GM18520 (cell line): ENCODE data around the gene BRIP1.
"Not testable (repeated sequence)": the region's sequence is repeated elsewhere in the genome, so short reads cannot be mapped to it uniquely, and the experiment has no call there.

Experiments
- ATAC-seq: cut with Tn5 transposase; IDR thresholded peaks from one replicate; pipeline ENCODE4 v1.9.1; 2021; ENCODE audit not compliant: unreplicated experiment

BRIP1 gene

DNA sequence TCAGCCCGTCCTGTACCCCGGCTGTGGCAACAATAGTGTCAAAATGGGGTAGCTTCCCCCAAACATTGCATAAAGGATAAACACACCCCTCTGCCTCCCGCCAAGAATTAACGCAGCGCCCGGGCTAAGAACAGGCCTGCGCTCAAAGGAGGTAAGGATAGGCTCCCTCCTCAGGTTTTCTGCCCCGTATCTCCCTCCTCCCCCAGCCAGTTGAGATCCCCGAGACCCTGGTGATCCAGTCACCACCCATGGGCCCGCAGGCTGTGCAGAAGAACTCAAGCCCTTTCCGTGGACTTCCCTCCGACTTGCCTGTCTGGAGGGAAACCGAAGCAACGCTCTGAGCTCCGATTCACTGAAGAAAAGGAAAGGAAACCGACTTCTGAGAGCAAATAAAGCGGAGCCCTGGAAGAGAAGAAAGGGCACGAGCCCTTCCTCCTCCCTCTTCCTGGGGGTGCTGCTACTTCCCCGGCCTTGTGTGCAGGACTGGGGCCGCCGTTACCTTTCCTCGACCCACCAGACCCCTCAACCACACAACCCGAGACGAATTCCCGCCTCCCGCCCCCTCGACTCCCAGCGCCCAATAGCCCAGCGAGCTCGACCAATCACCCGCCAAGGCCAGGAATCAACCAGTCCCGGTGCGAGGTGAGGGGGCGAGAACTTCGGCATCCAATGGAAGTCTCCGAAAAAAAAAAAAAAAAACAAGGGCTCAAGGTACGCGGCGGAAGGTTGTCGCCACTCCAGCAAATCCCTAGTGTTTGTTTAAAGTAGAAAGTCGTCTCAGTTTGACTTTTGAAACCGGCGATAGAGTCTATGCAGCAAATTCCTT is at the start of gene BRIP1:
BRIP1 (minus strand) TSS at position 554 of the 826 bp plus-strand sequence. CDS start 1,989 bp downstream, outside the sequence.
- peak; percentile 73 for ATAC-seq

DNA sequence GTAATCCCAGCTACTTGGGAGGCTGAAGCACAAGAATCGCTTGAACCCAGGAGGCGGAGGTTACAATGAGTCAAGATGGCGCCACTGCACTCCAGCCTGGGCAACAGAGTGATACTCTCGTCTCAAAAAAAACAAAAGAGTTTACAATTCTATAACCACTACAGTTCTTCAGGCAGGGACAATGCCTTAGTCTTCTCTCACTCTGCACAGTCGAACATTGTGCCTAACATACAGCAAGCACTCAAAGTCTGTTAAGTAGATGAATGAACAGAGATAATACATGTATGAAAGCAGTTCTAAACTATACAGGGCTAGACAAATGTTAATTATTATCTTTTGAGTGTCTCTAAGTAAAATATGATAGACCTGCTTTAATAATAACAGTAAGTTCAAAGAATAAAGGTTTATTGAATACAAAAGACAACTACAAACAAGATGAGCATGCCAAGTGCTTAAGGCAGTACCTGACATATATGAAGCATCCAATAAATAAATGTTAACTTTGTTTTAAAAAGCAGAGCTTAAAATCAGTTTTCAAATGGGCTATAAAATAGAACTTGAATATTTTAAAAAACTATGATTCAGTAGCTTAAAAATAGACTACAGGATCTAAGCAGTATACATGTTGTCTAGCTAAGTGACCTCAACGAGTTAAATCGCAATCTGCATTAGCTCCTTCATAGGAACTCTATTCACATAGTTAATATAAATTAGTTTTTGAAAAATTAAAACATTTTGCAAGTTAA is 45.1 kb upstream of the BRIP1 start:
- ATAC-seq: no peak

DNA sequence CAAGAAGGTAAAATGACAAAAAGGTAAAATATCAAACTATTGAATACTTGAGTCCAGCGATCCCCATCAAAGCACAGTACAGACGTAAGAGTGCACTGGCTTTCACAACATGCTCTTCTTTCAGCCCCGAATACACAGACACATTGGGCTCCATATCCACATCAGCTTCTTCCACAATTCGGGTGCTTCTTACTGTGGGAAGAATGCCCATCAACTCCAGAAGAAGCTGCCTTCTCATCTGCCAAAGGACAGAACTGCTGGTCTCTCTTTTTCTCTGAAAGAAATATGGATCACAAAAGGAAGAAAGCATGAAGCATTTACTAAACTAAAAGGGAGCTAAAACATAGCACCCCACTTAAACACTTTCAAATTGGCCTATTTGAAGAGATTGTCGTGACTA is 44.0 kb upstream of the BRIP1 start:
- no peak for ATAC-seq

DNA sequence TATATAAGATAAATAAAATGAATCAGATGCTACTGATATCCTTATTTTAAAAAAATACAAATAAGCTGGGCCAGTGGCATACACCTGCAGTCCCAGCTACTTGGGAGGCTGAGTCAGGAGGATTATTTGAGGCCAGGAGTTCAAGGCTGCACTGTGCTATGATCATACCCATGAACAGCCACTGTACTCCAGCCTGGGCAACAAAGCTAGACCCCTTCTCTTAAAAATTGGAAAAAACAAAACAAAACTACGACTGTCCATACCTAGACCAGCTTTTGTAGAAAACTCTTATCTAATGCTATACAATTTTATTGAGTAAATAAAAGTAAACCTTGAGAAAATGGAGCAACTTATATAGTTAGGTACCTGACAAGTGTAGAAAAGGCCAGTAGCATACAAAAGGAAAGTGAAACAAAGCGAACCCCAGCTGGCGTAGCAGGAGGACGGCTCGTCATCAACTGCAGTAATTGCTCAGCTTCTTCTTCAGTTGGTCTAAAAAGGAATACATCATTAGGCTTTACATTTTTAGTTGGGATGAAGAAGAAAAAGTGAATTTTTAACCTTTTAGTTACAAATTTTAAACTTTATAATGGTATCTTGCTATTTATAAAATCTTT is 40.9 kb upstream of the BRIP1 start:
- peak; percentile 73 for ATAC-seq

DNA sequence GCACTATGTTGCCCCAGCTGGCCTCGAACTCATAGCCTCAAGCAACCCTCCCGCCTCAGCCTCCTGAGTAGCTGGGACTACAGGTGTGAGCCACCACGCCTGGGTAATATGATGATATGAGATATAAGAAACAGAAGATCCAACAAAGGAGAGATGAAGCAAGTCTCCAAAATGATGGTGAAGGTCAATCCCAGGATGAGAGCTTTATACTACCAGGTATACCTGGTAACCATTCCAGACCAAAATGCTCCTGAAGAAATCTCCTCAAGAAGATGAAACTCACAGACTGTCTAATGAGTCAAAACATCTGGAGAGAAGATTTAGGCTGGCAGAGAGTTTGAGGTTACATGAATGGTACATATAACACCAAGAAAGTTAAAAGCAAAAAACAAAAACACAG is 39.9 kb upstream of the BRIP1 start:
- no peak for ATAC-seq

DNA sequence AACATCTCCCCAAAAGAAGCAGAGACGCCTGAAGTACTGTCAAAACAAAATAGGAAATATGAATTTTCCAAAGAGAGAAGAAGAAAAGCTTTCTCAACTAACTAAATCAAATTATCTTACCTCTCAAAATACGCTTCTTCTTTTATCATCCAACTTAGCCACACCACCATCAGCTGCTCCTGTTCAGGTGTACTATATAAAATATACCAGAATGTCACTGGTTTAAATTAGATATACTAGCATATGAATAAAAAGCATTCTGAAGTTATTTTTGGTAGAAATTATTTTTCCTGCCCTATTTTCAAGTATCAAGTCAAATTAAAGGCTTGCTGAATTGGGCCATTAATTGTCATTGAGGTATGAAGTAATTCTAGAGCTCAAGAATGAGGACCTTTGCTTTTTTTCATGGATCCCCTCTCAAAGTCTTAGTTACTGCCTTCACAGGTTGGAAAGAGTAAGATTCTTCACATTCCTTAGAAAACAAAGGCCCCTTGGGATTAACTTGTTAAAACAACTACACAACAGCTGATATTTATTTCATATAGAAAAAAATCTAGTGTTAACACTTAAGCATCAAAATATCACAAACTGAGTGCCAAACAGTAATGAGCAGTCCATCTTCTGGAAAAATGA is 34.3 kb upstream of the BRIP1 start:
- no peak for ATAC-seq

DNA sequence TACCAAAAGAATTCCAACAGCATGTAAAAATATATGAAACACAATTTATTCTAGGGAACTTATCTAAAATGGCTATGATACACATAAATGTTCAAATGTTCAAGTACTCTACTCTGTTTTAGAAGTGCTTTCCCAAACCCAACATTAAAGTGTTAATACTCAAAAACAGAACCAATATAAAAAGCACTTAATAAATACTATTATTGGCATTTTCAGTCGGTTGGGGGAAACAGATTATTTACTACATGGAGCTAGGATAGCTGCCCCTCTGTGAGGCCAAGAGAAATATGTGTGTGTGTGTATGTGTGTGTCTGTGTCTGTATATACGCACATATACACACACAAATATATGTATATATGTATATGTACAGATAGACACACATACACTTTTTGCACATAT is 32.1 kb upstream of the BRIP1 start:
- ATAC-seq: no peak

DNA sequence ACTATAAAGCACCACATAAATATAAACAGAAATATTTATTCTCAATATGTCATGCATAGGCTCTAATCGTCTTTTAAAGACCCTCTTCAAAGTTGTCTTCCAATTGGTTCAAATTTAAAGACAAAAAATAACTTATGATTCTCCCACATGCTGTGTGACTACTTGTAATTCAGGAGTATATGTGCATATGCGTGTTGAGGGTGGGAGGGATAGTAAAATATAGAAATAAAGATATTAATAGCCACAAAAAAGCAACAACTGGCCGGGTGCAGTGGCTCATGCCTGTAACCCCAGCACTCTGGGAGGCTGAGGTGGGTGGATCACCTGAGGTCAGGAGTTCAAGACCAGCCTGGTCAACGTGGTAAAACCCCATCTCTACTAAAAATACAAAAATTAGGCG is 31.0 kb upstream of the BRIP1 start:
- not testable (repeated sequence) for ATAC-seq

DNA sequence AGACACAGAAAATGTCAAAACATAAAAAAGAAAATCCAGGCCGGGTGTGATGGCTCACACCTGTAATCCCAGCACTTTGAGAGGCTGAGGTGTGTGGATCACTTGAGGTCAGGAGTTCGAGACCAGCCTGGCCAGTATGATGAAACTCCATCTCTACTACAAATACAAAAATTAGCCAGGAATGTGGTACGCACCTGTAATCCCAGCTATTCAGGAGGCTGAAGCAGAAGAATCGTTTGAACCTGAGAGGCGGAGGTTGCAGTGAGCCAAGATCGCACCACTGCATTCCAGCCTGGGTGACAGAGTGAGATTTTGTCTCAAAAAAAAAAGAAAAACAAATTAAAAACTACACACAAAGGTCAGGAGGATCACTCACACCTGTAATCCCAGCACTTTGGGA is 24.4 kb upstream of the BRIP1 start:
- not testable (repeated sequence) for ATAC-seq

DNA sequence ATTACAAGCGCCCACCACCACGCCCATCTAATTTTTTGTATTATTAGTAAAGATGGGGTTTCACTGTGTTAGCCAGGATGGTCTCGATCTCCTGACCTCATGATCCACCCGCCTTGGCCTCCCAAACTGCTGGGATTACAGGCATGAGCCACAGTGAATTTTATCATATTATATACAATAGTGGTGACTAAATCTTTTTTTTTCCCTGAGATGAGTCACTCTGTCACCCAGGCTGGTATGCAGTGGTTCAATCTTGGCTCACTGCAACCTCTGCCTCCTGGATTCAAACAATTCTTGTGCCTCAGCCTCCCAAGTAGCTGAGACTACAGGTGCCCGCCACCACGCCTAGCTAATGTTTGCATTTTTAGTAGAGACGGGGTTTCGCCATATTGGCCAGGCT is 22.5 kb upstream of the BRIP1 start:
- ATAC-seq: not testable (repeated sequence)

DNA sequence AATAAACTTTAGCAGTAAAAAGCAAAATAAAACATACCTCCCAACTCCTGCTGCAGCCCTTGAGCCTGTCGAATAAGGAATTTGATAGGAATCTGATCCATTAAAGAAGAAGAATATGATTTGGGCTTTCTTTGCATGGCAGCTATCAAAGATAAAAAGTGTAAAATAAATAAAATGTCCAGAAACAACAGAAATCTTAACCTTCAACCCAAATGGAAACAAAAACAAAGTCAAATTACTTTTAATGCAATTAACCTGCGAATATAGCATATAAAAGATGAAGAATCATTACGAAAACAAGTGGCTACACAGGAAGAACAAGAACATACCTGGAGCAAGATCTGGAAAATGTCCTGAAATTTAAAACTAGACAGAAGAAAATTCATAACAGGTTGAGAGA is 21.5 kb upstream of the BRIP1 start:
- ATAC-seq: no peak

DNA sequence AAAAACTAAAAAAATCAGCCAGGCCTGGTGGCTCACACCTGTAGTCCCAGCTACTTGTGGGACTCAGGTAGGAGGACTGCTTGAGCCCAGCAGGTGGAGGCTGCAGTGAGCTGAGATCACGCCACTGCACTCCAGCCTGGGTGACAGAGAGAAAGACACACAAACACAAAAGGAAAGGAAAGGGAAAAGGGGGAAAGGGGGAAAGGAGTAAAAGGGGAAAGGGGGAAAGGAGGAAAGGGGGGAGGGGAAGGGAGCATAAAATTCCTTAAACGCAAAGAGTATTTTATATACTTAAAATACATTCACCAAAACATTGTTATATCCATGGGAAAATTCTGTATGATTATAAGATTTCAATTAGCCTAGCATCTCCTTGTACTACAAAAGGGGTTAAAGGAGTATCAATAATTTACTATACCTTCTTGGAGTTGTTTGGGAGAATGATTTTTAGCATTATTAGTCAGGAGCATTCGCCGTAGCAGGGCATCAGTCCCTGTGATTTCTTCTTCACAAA is 17.3 kb upstream of the BRIP1 start:
- ATAC-seq: no peak

DNA sequence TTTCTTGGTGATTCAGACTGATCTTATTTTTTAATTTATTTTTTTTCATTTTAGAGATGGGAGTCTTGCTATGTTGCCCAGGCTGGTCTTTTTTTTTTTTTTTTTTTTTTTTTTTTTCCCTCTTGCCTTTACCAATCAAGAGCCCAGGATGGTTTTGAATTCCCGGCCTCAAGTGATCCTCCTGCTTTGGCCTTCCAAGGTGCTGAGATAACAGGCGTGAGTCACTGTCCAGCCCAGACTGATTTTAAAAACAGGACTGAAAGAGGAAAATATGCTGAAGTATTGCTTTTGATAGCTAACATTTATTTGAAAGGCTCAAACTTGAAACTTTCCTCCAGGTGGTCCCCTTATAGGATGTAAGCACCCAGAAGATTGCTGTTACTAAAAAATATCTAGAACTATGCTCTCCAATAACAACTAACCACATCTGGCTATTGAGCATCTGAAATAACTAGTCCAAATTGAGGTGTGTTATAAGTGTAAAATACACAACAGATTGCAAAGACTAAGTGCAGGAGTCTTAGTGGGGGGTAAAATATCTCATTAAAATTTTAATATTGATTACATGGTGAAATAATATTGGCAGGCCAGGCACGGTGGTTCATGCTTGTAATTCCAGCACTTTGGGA is 15.8 kb upstream of the BRIP1 start:
- no peak for ATAC-seq

DNA sequence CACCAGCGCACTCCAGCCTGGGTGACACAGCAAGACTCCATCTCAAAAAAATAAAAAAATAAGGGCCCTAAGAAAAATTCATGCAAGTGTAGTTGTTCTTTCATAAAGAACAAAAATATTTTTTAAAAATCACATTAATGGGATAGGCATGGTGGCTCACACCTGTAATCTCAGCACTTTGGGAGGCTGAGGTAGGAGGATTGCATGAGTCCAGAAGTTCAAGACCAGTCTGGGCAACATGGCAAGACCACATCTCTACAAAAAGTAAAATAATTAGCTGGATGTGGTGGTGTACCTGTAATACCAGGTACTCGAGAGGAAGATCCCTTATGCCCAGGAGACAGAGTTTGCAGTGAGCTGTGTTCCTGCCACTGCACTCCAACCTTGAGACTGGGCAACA is 15.2 kb upstream of the BRIP1 start:
- no peak for ATAC-seq

DNA sequence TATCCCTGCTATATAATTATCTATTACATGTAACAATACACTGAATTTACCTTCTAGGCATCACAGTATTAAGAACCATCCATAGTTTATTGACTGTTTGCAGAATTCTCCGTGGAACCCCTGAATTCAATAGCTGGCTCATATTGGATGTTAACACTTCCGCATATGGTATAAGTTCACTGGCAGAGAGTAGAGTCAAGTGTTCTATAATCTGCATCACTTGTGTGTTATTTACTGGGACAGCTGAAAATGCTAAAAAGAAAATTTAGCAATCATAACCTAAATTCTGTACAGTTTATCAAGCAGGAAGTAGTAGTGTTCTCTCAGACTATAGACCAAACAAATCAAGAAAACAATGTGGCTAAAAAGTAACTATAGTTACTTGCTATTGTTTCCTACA is 14.5 kb upstream of the BRIP1 start:
- ATAC-seq: no peak

DNA sequence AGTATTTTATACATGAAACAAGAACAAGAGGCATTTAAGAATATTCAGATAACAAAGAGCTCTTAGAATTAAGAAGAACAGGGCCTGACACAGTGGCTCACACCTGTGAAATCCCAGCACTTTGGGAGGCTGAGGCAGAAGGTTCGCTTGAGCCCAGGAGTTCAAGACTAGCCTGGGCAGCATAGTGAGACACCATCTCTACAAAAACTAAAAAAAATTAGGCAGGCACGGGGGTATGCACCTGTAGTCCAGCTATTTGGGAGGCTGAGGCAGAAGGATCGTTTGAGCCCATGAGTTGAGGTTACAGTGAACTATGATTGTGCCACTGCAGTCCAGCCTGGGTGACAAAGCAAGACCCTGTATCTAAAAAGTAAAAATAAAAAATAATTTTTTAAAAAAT is 12.5 kb upstream of the BRIP1 start:
- no peak for ATAC-seq

DNA sequence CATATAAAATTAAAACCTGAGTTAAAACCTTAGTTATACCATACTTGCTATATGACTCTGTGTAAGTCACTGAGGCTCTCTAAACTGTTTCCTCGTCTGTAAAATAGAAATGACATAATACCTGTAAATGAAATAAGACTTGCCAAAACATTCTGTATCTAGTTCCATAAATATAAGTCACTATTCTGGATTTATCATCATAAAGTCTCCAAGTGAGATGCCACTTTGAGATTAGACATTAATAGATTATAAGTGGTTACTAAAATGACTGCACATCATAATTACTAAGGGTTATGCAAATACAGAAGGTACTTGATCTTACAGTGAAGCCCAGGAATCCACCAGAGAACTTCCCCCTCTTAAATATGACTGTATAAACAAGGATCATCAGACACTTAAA is 12.0 kb upstream of the BRIP1 start:
- no peak for ATAC-seq

DNA sequence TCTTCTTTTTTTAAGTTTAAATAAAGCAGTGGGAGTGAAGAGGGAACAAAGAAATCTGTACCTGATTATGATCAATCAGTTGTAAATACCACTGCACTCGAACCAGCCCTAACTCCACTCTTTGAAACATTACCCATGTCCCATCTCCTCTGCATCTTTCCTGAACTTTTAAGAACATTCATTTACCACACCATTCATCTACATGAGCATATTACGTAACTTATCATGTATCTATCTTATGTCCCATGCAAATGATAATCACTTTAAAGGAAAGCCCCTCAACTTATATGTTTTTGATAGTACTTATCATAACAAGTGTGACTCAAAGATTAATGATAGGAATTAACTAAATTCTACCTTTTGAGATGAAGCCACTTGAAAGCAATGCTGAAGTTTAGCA is 10.7 kb upstream of the BRIP1 start:
- ATAC-seq: no peak

DNA sequence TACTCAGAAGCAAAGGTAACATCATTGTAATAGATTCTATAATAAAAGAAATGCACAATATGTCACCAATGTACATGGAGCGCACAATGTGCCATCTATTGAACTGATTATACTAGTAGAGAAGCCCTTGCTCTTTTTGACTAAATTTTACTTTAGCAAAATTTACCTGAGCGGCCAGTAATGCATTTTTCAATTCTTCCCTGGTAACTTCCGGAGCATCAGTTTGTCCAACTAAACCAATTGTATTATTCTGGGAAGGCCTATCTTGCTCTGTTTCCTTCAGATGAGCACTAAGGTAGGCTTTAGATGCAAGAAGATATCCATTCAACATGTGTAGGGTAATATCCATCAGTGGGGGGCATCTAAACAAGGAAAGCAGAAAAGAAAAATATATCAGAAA is 8.8 kb upstream of the BRIP1 start:
- no peak for ATAC-seq

DNA sequence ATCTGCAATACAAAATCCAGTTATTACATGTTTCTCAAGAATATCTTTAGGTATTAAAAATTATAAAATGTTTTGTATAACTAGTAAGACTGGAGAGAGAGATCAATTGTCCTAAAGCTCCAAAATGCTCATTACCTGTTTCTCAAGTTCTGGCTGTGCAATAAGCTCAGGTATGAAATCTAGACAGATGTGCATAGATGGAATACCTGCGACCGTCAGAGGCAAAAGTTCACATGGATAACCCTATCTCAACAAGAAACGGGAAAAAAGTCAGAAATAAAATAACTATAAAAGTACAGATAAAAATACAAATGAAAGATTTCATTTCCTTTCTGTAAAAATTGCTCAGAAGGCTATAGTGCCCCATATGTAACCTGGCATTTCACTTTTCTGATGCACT is 5.8 kb upstream of the BRIP1 start:
- ATAC-seq: no peak

DNA sequence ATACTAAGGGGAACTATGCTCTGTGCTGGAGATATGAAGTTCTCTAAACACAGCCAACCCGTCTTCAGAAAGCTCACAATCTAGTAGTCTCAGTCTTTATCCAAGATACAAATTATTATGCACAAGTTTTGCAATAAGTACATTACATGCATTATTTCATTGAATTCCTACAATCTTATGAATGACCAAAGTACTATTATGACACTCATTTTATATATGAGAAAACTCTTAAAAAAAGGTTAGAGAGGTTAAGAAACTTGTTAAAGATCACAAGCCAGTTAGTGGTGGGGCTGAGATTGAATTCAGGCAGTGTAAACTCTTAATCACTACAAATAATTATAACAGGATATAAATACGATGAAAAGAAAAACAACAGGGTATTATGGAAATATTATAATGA is 4.7 kb upstream of the BRIP1 start:
- ATAC-seq: no peak
